ENCODE results near the gene HERC3. TPM values are rescaled to one million over a fixed set of nuclear protein-coding genes. Genes with fewer than 3 reads are reported as not detected.

The HERC3 gene
- total RNA-seq, result 10 to 100 TPM; 41.9 to 45.9 TPM
- long read RNA-seq, partial matches to known transcripts, result 2 of 5 reads
- long read RNA-seq, other reads (novel, unspliced or antisense), result 3 of 5 reads

- intact Hi-C loops (cut with DNase I), result loop anchor here in 1 of 2 donors (2.0 to 10.0 kb wide), 2 partner anchors 21 to 63 kb away; no protein-coding TSS in a partner anchor
- ATAC-seq (peak; percentile 99), DNase-seq (peak; percentile 93)
Observed at GRCh38 chr4:88591787-88592599, at the start of gene HERC3. Gene HERC3, plus strand, starts transcription at chr4:88592480. Its CDS starts 13,344 bp downstream, at chr4:88605824.

- no peak for DNase-seq
- intact Hi-C loops (cut with DNase I), result no loop called here
- ATAC-seq, result no peak
Observed at GRCh38 chr4:88549815-88550214, 42.5 kb upstream of the HERC3 start.

GRCh38 chr4:88567591-88567990 lies 24.7 kb upstream of the HERC3 start:
- intact Hi-C loops (cut with DNase I), result no loop called here
- DNase-seq (no peak), ATAC-seq (no peak)

- ATAC-seq (no peak), DNase-seq (no peak)
- intact Hi-C loops (cut with DNase I), result no loop called here
Observed at GRCh38 chr4:88570001-88570400, 22.3 kb upstream of the HERC3 start.

- no peak for ATAC-seq
- intact Hi-C loops (cut with DNase I), result no loop called here
Observed at GRCh38 chr4:88573276-88573980, 18.9 kb upstream of the HERC3 start.

GRCh38 chr4:88573995-88574394 lies 18.3 kb upstream of the HERC3 start:
- peak; percentile 65 to 79 for ATAC-seq
- intact Hi-C loops (cut with DNase I), result no loop called here
- DNase-seq, result no peak

More at GRCh38 chr4:88573276-88573980, 18.9 kb upstream of the HERC3 start:
- DNase-seq, result no peak

GRCh38 chr4:88575186-88575585 lies 17.1 kb upstream of the HERC3 start:
- intact Hi-C loops (cut with DNase I), result no loop called here
- peak in 1 of 2 donors; percentile 80 for ATAC-seq
- DNase-seq, result no peak

GRCh38 chr4:88582493-88582892 lies 9.8 kb upstream of the HERC3 start:
- DNase-seq, result no peak
- ATAC-seq, result peak in 1 of 2 donors; percentile 26
- intact Hi-C loops (cut with DNase I), result loop anchor here in 1 of 2 donors (5.0 kb wide), 1 partner anchor 45 kb away; no protein-coding TSS in a partner anchor

- ATAC-seq, result peak; percentile 72 to 84
- intact Hi-C loops (cut with DNase I), result loop anchor here in 1 of 2 donors (5.0 kb wide), 1 partner anchor 43 kb away; no protein-coding TSS in a partner anchor
- no peak for DNase-seq
Observed at GRCh38 chr4:88583631-88584470, 8.4 kb upstream of the HERC3 start.

GRCh38 chr4:88584471-88584900 lies 7.8 kb upstream of the HERC3 start:
- no peak for ATAC-seq
- DNase-seq, result no peak
- intact Hi-C loops (cut with DNase I), result loop anchor here in 1 of 2 donors (5.0 kb wide), 1 partner anchor 43 kb away; no protein-coding TSS in a partner anchor

- DNase-seq (no peak), ATAC-seq (no peak)
- intact Hi-C loops (cut with DNase I), result no loop called here
Observed at GRCh38 chr4:88585917-88586316, 6.4 kb upstream of the HERC3 start.

GRCh38 chr4:88587306-88587705 lies 5.0 kb upstream of the HERC3 start:
- intact Hi-C loops (cut with DNase I), result no loop called here
- ATAC-seq (no peak), DNase-seq (no peak)

GRCh38 chr4:88592600-88593448 lies 544 bp downstream of the HERC3 start:
- ATAC-seq (peak; percentile 92 to 97), DNase-seq (peak; percentile 87)
- intact Hi-C loops (cut with DNase I), result loop anchor here in 1 of 2 donors (2.0 to 10.0 kb wide), 2 partner anchors 20 to 62 kb away; no protein-coding TSS in a partner anchor

GRCh38 chr4:88597970-88598660 lies 5.8 kb downstream of the HERC3 start:
- intact Hi-C loops (cut with DNase I), result loop anchor here in 1 of 2 donors (10.0 kb wide), 1 partner anchor 57 kb away; no protein-coding TSS in a partner anchor
- no peak for DNase-seq
- no peak for ATAC-seq

- no peak for DNase-seq
- intact Hi-C loops (cut with DNase I), result loop anchor here in 1 of 2 donors (10.0 kb wide), 1 partner anchor 56 kb away; no protein-coding TSS in a partner anchor
- peak; percentile 67 to 68 for ATAC-seq
Observed at GRCh38 chr4:88599298-88599697, 7.0 kb downstream of the HERC3 start.

- intact Hi-C loops (cut with DNase I), result loop anchor here in 1 of 2 donors (10.0 kb wide), 1 partner anchor 55 kb away; no protein-coding TSS in a partner anchor
- ATAC-seq (peak in 1 of 2 donors; percentile 21), DNase-seq (no peak)
Observed at GRCh38 chr4:88599714-88600113, 7.4 kb downstream of the HERC3 start.
